ENCODE measurements around the gene FXYD6. TPM values are rescaled to one million over a fixed set of nuclear protein-coding genes. Genes with fewer than 3 reads are reported as not detected.

Gene FXYD6
- polyA plus RNA-seq, 2 of the 4 experiments (the other 2 are of a cell fraction): 0.26 to 0.49 TPM

DNA sequence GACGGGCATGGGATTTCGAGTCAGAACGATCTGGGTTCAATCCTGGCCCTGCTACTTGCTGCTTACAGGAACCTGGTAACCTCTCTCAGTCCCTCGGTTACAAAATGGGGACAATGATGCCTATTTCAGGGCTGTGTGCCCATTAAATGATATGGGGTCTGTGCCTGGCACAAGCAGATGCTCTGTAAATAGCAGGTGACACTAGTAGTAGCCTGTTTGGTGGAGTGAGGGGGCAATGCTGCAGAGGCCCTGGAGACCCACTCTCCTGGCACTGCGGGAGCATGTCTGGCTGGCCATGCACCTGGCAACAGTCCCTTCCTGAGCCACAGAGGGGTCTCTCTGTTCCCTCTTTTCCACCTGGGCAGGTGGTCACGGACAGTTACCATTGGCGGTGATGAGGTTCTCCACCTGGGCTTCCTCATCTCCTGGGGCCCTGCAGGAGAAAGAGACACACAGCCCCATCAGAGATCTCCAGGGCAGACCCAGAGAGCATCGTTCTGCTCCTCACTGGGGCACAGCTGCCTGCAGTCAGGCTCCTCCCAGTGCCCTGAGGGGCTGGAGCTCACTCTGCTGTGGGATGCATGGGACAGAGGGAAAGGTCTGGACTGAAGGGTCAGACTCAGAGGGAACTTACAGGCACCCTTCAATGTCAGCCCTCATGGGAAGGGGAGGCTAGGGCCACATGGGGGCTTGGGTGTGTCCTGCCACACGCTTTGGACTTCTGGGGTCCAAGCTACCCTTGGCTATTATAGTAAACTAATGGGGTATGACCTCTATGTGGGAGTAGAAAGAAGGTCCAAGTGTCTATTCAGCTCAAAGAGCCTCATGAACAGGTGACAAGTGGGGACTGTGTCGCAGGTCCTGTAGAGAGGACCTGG is 36.3 kb downstream of the FXYD6 start:
- Histone ChIP-seq H3K4me2 (no peak overlapping the region), H3K9me3 (no peaks in the 10 kb centered on the region), H3K4me1 (no peaks in the 10 kb centered on the region), H3K27ac (no peak overlapping the region), H3K4me3 (no peak overlapping the region)
- ATAC-seq (no peak), FAIRE-seq (no peak), DNase-seq (ENCODE audit: low read depth in 1 of 2, low spot score in 1 of 2) (no peak)
- no peak for TF ChIP-seq E2F6 (IDR thresholded peaks at IDR 0.05; ENCODE audit: borderline replicate concordance, low read depth)
- TF ChIP-seq KDM1A (IDR thresholded peaks at IDR 0.05; ENCODE audit: low read depth): no peak
- TF ChIP-seq CHD2 (IDR thresholded peaks at IDR 0.05; ENCODE audit: low read length, partially characterized antibody): no peak
- TF ChIP-seq ZFP36 (IDR thresholded peaks at IDR 0.05; ENCODE audit: borderline replicate concordance, partially characterized antibody): no peak
- TF ChIP-seq, protein P1, sequence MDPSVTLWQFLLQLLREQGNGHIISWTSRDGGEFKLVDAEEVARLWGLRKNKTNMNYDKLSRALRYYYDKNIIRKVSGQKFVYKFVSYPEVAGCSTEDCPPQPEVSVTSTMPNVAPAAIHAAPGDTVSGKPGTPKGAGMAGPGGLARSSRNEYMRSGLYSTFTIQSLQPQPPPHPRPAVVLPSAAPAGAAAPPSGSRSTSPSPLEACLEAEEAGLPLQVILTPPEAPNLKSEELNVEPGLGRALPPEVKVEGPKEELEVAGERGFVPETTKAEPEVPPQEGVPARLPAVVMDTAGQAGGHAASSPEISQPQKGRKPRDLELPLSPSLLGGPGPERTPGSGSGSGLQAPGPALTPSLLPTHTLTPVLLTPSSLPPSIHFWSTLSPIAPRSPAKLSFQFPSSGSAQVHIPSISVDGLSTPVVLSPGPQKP (IDR thresholded peaks at IDR 0.05; ENCODE audit: low read depth, low read length): no peak
- no peak for TF ChIP-seq MAZ (IDR thresholded peaks at IDR 0.05; ENCODE audit: borderline replicate concordance, low read depth, low read length)
- no peak for TF ChIP-seq FOSB (CRISPR knock-in tag; IDR thresholded peaks at IDR 0.05)
- TF ChIP-seq, protein P2, sequence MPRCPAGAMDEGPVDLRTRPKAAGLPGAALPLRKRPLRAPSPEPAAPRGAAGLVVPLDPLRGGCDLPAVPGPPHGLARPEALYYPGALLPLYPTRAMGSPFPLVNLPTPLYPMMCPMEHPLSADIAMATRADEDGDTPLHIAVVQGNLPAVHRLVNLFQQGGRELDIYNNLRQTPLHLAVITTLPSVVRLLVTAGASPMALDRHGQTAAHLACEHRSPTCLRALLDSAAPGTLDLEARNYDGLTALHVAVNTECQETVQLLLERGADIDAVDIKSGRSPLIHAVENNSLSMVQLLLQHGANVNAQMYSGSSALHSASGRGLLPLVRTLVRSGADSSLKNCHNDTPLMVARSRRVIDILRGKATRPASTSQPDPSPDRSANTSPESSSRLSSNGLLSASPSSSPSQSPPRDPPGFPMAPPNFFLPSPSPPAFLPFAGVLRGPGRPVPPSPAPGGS (IDR thresholded peaks at IDR 0.05): no peak
- TF ChIP-seq EHMT2 (IDR thresholded peaks at IDR 0.05; ENCODE audit: low read depth): no peak
- TF ChIP-seq GATA3 (IDR thresholded peaks at IDR 0.05; ENCODE audit: borderline replicate concordance): no peak
- no peak for TF ChIP-seq RCOR1 (IDR thresholded peaks at IDR 0.05; ENCODE audit: low read depth, low read length)
- TF ChIP-seq TP53 (CRISPR knock-in tag; IDR thresholded peaks at IDR 0.05): no peak
- TF ChIP-seq ZSCAN20 (CRISPR knock-in tag; IDR thresholded peaks at IDR 0.05): no peak
- TF ChIP-seq HEYL (CRISPR knock-in tag; IDR thresholded peaks at IDR 0.05): no peak
- no peak for TF ChIP-seq CBX8 (IDR thresholded peaks at IDR 0.05)
- CTCF ChIA-PET: interaction anchor here (1.0 to 7.8 kb wide), 5 partner anchors 17 to 213 kb away, joined by 3 to 192 read pairs (median 4); no protein-coding TSS in a partner anchor
- POLR2A ChIA-PET: no interaction called here
- WGBS (ENCODE audit: missing lambda C conversion rate): 72% methylated on average over 8 of the region's 10 CpGs

DNA sequence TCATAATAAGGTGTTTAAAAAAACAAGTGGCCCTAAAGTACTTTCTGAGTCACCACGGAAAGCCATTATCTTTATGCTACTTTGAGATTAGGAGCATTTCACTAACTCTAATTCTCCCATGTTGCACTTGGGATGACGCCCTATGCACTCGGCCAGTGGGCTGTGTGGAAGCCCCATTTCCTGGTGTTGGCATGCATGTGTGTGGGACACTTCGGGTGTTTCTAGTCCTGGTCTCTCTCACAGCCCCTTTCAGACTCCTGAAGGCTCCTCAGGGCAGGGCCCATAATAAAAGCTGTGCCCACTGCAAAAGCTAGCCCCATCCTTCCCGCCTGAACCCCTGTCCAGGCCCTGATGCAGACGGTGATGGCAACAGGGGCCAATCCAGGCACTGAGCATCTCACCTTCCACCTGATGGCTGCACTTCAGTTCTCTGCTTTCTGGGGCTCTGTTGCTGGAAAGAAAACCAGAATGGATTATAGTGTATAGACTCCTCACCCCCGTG is 37.0 kb downstream of the FXYD6 start:
- Histone ChIP-seq H3K9me3 (no peaks in the 10 kb centered on the region), H3K4me1 (no peaks in the 10 kb centered on the region), H3K27ac (no peak overlapping the region), H3K4me3 (no peak overlapping the region), H3K4me2 (no peak overlapping the region)
- POLR2A ChIA-PET: no interaction called here
- FAIRE-seq (no peak), DNase-seq (ENCODE audit: low read depth in 1 of 2, low spot score in 1 of 2) (no peak), ATAC-seq (no peak)
- WGBS (ENCODE audit: missing lambda C conversion rate): 57% methylated on average over 6 of the region's 7 CpGs
- CTCF ChIA-PET: interaction anchor here (7.8 kb wide), 1 partner anchor 110 kb away, joined by 192 read pairs; no protein-coding TSS in a partner anchor
- TF ChIP-seq, protein P3, sequence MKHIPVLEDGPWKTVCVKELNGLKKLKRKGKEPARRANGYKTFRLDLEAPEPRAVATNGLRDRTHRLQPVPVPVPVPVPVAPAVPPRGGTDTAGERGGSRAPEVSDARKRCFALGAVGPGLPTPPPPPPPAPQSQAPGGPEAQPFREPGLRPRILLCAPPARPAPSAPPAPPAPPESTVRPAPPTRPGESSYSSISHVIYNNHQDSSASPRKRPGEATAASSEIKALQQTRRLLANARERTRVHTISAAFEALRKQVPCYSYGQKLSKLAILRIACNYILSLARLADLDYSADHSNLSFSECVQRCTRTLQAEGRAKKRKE (CRISPR knock-in tag; IDR thresholded peaks at IDR 0.05; ENCODE audit: low read depth): no peak
- TF ChIP-seq CBX8 (IDR thresholded peaks at IDR 0.05) (no peak), HOXA7 (CRISPR knock-in tag; IDR thresholded peaks at IDR 0.05) (no peak), NR3C1 (IDR thresholded peaks at IDR 0.05) (no peak), HOXB5 (CRISPR knock-in tag; IDR thresholded peaks at IDR 0.05) (no peak), KDM1A (IDR thresholded peaks at IDR 0.05; ENCODE audit: low read depth) (no peak), POLR2A (IDR thresholded peaks at IDR 0.05; ENCODE audit: low read length) (no peak), HDAC2 (IDR thresholded peaks at IDR 0.05) (no peak), NPAS2 (CRISPR knock-in tag; IDR thresholded peaks at IDR 0.05; ENCODE audit: borderline replicate concordance) (no peak), EP300 (IDR thresholded peaks at IDR 0.05) (no peak), NFE2L2 (conservative IDR thresholded peaks at IDR 0.05; ENCODE audit: low read length) (no peak), CHD4 (IDR thresholded peaks at IDR 0.05; ENCODE audit: borderline replicate concordance) (no peak), HEYL (CRISPR knock-in tag; IDR thresholded peaks at IDR 0.05) (no peak), USF2 (IDR thresholded peaks at IDR 0.05) (no peak)
- TF ChIP-seq, protein P2 (IDR thresholded peaks at IDR 0.05): no peak
- TF ChIP-seq, protein P1 (IDR thresholded peaks at IDR 0.05; ENCODE audit: low read depth, low read length): no peak
- TF ChIP-seq, protein P4, sequence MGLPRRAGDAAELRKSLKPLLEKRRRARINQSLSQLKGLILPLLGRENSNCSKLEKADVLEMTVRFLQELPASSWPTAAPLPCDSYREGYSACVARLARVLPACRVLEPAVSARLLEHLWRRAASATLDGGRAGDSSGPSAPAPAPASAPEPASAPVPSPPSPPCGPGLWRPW (IDR thresholded peaks at IDR 0.05): no peak
